HepG2 (cell line): ENCODE measurements around the gene NAIP. TPM values are rescaled to one million over a fixed set of nuclear protein-coding genes. Genes with fewer than 3 reads are reported as not detected.

Experiments
- EP300 ChIP-seq, 3 experiments: sonication (generic) in 1 of 3; formaldehyde crosslinking in 1 of 3; IDR thresholded peaks; 2 replicates each; pipeline versions ENCODE4 v1.5.1 to v1.6.1; 2011 to 2020; ENCODE audit warnings: low read depth in 2 of 3, low read length in 2 of 3, borderline replicate concordance in 1 of 3, improper control_type of control experiment in 1 of 3, mild to moderate bottlenecking in 1 of 3, missing genetic modification reagents in 1 of 3, moderate library complexity in 1 of 3
- KLF16 ChIP-seq, 2 experiments: sonication (generic) in 1 of 2; formaldehyde crosslinking in 1 of 2; IDR thresholded peaks; 2 replicates each; pipeline versions ENCODE4 v1.6.1 to v1.8.0; 2016 to 2023; ENCODE audit warnings: missing genetic modification reagents in 2 of 2, missing compliant biosample characterization in 1 of 2
- MAFF ChIP-seq: IDR thresholded peaks from 2 replicates; pipeline ENCODE4 v1.6.1; 2011; ENCODE audit warnings: low read depth, low read length, improper control_type of control experiment
- NKX3-1 ChIP-seq: sonication (generic); formaldehyde crosslinking; IDR thresholded peaks from 2 replicates; pipeline ENCODE4 v1.5.0; 2020; ENCODE audit warnings: missing genetic modification reagents
- POGZ ChIP-seq: sonication (generic); formaldehyde crosslinking; IDR thresholded peaks from 2 replicates; pipeline ENCODE4 v1.4.0; 2020; ENCODE audit warnings: mild to moderate bottlenecking, missing genetic modification reagents
- REL ChIP-seq: sonication (generic); formaldehyde crosslinking; conservative IDR thresholded peaks from 2 replicates; pipeline ENCODE4 v1.8.0; 2022; ENCODE audit warnings: mild to moderate bottlenecking, missing genetic modification reagents, moderate library complexity
- RORA ChIP-seq: sonication (generic); formaldehyde crosslinking; IDR thresholded peaks from 2 replicates; pipeline ENCODE4 v1.5.0; 2020; ENCODE audit warnings: mild to moderate bottlenecking, missing genetic modification reagents, moderate library complexity
- SOX5 ChIP-seq: IDR thresholded peaks from 2 replicates; pipeline ENCODE4 v1.6.1; 2016; ENCODE audit warnings: borderline replicate concordance
- SP4 ChIP-seq: sonication (generic); formaldehyde crosslinking; IDR thresholded peaks from 2 replicates; pipeline ENCODE4 v1.8.1; 2023; ENCODE audit warnings: mild to moderate bottlenecking, missing genetic modification reagents
- TAF1 ChIP-seq: sonication (generic); formaldehyde crosslinking; IDR thresholded peaks from 2 replicates; pipeline ENCODE4 v1.4.0; 2020; ENCODE audit warnings: missing genetic modification reagents
- TBX2 ChIP-seq: sonication (generic); formaldehyde crosslinking; IDR thresholded peaks from 2 replicates; pipeline ENCODE4 v1.5.0; 2020; ENCODE audit warnings: missing genetic modification reagents, mild to moderate bottlenecking, borderline replicate concordance
- TRIM22 ChIP-seq: fragments of 450-650 bp; IDR thresholded peaks from 2 replicates; pipeline ENCODE4 v1.6.1; 2017
- ZBTB2 ChIP-seq: sonication (generic); formaldehyde crosslinking; IDR thresholded peaks from 2 replicates; pipeline ENCODE4 v1.8.0; 2022; ENCODE audit warnings: low read depth, missing genetic modification reagents
- ZBTB37 ChIP-seq: sonication (generic); formaldehyde crosslinking; IDR thresholded peaks from 2 replicates; pipeline ENCODE4 v1.4.0; 2020; ENCODE audit warnings: mild to moderate bottlenecking, missing genetic modification reagents
- ZBTB7B ChIP-seq: sonication (generic); formaldehyde crosslinking; IDR thresholded peaks from 2 replicates; pipeline ENCODE4 v1.4.0; 2020; ENCODE audit warnings: missing genetic modification reagents
- ZNF773 ChIP-seq: sonication (generic); formaldehyde crosslinking; IDR thresholded peaks from 2 replicates; pipeline ENCODE4 v1.4.0; 2020; ENCODE audit warnings: missing genetic modification reagents, borderline replicate concordance
- ZNF776 ChIP-seq: sonication (generic); formaldehyde crosslinking; IDR thresholded peaks from 2 replicates; pipeline ENCODE4 v1.4.0; 2020; ENCODE audit warnings: mild to moderate bottlenecking, missing genetic modification reagents
- ZSCAN30 ChIP-seq: sonication (generic); formaldehyde crosslinking; IDR thresholded peaks from 2 replicates; pipeline ENCODE4 v1.5.0; 2020; ENCODE audit warnings: mild to moderate bottlenecking, missing genetic modification reagents
- polyA plus RNA-seq, 8 experiments: library from polyadenylated mRNA; depleted of rRNA in 3 of 8; stranded (reverse) in 7 of 8; unstranded in 1 of 8; fragments of >200 nt; fragmentation: Illumina TruSeq in 4 of 8; extraction: Trizol in 4 of 8; gene quantifications; 2 replicates each; pipeline versions ENCODE4 v1.2.1 to v1.2.3, GENCODE V29; 2011 to 2016; ENCODE audit warnings: low read depth in 4 of 8, missing spikeins in 1 of 8, mixed read lengths in 1 of 8; ENCODE audit not compliant: insufficient read depth in 1 of 8
- total RNA-seq, 5 experiments: library from RNA; depleted of rRNA; stranded (reverse); fragments of >200 nt; fragmentation: Illumina TruSeq; extraction: Trizol; gene quantifications; 2 replicates each; pipeline ENCODE4 v1.2.3, GENCODE V29; 2016; ENCODE audit warnings: low read depth in 1 of 5
- TF ChIP-seq, protein P1 (sequence below), 2 experiments: sonication (generic) in 1 of 2; formaldehyde crosslinking in 1 of 2; IDR thresholded peaks; 2 replicates each; pipeline versions ENCODE4 v1.5.1 to v1.6.1; 2011 to 2020; ENCODE audit warnings: borderline replicate concordance in 1 of 2, low read depth in 1 of 2, low read length in 1 of 2, mild to moderate bottlenecking in 1 of 2, missing genetic modification reagents in 1 of 2, moderate library complexity in 1 of 2

The NAIP gene
- total and polyA plus RNA-seq, 2 of the 13 experiments (the other 11 are each of a cell fraction or from before 2014, with no cell fraction given), result 4.7 to 6.2 TPM

DNA sequence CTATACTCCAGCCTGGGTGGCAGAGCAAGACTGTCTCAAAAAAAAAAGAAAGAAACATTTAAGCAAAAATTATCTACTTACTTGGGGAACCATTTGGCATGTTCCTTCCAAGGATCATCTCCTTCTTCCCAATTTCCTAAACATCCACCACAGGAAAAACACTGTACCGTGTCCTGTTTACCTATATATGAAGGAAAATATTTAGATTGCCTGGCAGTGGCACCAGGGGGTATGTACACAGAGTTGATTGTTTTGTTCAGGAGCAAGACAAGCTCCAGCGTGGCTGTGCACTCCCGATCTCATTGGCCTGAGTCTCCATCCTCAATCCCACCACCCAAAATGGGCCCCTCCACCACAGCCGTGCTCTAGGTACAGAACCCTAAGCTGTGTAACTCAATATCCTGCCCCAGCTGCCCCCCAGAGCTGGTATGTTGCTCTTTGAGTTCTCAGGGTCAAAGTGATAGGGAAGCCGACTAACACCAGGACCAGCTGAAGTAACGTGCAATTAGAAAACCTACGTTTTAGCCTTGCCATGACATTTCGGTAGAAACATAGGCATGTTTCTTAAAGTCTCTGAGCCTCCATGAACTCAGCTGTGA, 13.8 kb downstream of the NAIP start (continued):
- TF ChIP-seq, protein P1, sequence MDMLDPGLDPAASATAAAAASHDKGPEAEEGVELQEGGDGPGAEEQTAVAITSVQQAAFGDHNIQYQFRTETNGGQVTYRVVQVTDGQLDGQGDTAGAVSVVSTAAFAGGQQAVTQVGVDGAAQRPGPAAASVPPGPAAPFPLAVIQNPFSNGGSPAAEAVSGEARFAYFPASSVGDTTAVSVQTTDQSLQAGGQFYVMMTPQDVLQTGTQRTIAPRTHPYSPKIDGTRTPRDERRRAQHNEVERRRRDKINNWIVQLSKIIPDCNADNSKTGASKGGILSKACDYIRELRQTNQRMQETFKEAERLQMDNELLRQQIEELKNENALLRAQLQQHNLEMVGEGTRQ (IDR thresholded peaks at IDR 0.05; ENCODE audit: low read depth, low read length), result no peak
- TF ChIP-seq, protein P1 (CRISPR knock-in tag; IDR thresholded peaks at IDR 0.05; ENCODE audit: borderline replicate concordance), result no peak
- TF ChIP-seq SP4 (no peak), ZBTB37 (CRISPR knock-in tag) (no peak), ZBTB2 (no peak), ZNF776 (CRISPR knock-in tag) (no peak), MAFF (no peak), TBX2 (CRISPR knock-in tag) (peak; percentile 47; the same call in 1 of the 2 replicates), KLF16 (CRISPR knock-in tag; IDR thresholded peaks at IDR 0.05) (0 out of 4 replicates have a peak, but pooled peaks of 1 of the 2 experiments have one; percentile 24), ZSCAN30 (CRISPR knock-in tag) (no peak), REL (CRISPR knock-in tag) (no peak), TRIM22 (no peak), EP300 (IDR thresholded peaks at IDR 0.05; ENCODE audit: low read depth in 2 of 2, low read length in 2 of 2) (no peak), EP300 (CRISPR knock-in tag; IDR thresholded peaks at IDR 0.05; ENCODE audit: borderline replicate concordance) (no peak), POGZ (CRISPR knock-in tag) (peak; percentile 44; the same call in 1 of the 2 replicates), RORA (CRISPR knock-in tag) (no peak), ZBTB7B (0 out of 2 replicates have a peak, but pooled peaks have one; percentile 28), SOX5 (peak; percentile 16; the same call in 1 of the 2 replicates), ZNF773 (CRISPR knock-in tag) (no peak), NKX3-1 (CRISPR knock-in tag) (no peak), TAF1 (CRISPR knock-in tag) (no peak)
